Cerebellar cortex (tissue), 1 donor: Measurements from ENCODE around the gene NLGN1.

Experiments
- DNase-seq: peaks from one replicate; pipeline ENCODE4 v3.0.0-alpha.2; 2015; ENCODE audit warnings: low spot score

NLGN1 gene

DNA sequence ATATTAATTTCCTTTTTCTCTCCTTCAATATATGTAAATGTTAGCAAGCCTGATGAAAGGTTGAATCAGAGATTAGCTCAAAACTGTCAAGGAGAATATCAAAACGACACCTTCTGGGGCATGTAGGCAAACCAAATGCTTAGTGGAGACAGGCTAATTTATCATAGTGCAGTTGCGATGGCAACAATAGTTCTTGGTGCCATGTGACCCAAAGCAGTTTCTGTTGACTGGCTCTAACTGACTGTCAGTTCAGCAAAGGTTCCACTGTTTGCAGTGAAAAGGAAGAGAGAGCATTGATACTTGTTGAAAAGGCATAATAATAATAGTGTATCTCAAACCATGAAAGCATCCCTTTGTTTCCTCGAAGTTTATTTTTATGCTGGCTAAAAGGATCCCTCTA lies 513.9 kb downstream of the NLGN1 start:
- peak; percentile 56 for DNase-seq

DNA sequence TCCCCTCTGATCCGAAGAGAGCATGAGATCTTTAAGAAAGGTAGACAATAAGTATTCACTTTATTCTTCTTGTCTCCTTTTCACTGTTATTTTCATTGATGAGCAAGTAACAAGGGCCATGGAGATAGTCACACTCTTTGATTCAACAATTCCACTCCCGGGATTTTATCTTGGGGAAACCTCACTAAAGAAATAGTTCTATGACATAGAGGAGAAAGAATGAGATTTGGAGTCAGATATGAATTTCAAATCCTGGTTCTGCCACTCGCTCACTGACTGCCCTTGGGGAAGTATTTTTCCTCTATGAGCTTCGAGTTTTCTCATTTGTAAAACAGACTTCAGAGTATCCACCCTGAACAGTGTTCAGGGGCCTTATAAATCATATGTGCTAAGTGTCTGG lies 514.6 kb downstream of the NLGN1 start:
- no peak for DNase-seq

DNA sequence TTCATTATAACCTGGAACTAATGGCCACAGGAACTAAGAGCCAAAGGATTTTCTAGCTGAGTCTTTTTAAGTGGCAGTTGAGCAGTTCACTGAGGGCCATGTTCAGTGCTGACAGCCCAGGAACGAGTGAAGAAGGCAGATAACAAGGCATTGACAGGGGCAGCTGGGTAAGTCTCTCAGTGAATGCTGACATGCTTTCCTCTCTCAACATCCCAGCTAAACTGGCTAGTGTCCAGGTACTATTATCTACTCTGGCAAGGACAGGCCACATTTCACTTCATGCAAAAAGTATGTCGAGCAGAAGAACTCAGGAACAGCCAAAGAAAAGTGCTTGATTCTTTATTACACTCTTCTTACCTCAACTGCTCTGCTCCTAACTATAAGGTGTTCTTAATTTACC lies 515.9 kb downstream of the NLGN1 start:
- no peak for DNase-seq

DNA sequence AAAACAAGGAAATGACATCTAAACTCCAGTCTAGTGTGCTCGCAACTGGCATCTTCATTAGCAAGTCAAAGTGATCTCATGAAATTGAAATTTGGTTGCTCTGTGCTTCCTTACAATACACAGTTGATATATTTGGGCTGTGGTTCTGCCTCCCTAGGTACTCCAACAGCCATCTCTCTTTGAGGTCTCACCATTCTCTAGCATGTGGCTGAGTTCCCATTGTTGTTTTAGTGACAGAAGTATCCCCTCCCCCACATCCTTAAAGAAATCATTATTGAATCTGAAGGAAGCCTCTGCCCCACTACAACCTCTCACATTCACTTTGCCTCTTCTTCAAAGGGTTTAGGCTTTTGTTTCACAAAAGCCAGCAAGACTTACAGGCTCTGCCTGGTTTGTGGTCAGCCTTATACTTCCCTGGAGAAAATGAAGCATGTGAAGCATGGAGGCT lies 516.5 kb downstream of the NLGN1 start:
- no peak for DNase-seq

DNA sequence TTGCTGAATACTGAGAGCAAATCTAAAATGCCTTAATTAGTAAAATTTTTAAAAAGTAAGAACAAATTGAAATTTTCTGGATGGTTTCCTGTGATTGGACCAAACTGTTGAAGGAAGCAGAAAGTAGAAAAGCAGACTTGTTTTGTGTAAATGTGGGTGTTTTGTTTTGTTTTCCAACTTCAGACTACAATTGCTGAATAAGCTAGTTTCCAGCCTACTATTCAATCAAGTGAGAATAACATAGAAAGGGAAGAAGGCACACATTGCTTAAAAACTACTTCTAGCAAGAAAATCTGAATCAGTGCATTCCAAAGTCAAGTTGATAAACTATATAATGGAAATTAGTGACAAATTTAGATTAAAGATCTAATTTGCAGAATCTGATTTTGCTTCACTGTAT lies 519.3 kb downstream of the NLGN1 start:
- DNase-seq = no peak

DNA sequence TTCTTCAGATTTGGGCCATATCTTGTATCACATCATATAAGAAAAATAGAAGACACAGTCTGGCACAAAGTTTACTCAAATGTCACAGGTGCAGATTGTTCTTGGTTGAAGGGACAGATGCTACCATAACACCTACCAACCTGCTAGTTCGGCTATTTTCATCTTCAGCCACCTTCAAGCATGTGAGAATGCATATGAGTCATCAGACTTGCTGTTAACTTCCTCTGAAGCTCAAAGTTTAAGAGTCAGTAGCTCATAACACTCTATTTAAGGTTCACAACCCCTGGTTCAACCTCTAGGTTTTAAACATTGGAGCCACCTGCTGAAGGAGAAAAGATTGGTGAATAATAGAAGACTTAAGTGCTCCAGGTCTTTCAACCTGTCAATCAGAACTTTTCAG lies 522.8 kb downstream of the NLGN1 start:
- DNase-seq = peak; percentile 28

DNA sequence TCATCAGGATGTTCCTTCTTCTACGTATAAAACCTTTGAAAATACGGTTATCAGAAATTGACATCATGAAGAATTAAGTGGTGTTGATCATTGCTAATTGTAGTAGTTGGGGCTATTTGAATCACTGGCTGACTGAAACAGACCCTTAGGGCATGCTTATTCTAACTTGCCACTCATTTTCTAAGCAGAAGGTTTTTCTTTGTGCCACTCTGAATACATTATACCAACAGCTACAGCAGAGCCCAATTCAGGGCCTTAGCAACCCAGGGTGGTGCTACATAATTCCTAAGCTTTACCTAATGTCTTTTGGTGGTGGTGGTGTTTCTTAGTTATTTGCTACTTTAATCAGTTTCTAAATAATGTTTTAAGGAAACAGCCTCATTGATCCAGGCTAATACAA lies 524.2 kb downstream of the NLGN1 start:
- no peak for DNase-seq

DNA sequence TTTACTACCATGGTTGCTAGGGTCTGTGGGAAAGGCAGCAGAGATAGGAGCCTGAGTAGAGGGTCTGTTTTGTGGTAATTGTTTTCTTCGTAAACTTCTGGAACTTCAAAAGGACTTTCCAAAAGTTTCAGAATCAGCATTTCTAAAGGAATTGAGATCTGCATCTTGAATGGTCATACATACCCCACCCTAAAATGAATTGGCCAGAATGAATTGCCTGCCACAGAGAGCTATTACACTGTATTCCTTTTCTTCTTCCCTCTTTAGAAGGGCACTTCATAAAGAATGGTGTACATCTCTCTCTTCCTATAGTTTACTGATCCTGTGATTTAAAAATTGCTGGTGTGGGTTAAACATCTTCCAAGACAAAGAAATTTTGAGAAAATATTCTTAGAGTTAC lies 525.7 kb downstream of the NLGN1 start:
- no peak for DNase-seq

DNA sequence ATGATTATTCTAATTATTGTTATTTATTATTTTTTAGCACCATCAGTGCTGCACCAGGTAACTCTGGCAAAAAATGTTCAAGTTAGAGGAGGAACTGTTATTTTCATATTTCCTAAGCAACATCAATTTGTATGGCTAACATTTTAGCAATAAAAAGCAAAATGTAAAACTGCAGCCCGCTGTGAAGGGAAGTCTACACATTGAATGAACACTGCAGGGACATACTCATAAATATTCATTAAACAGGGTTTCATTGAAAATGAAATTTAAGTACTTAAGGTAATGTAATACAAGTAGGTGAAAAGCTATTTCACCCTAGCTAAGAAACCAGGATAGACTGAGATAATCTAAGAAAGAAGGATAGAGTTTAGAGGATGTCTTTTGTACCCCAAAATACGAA lies 532.7 kb downstream of the NLGN1 start:
- DNase-seq = no peak

DNA sequence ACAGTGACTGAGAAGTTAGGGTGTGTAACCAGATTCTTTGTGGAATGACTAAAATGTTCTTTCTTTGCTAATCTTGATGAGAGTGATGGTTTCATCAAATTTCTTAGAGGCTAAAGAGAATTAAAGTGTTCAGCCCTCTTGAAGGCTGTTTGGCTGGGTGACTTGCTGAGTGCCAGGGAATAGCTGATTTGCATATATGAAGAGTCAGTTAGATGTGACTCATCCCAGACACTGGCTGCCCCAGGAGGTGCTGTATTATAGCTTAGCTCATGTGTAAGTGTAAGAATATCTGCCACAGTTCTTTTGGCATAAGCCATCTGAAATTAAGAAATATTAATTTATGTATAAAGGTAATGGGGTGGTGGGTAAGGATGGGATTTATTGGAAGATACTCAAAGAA lies 535.1 kb downstream of the NLGN1 start:
- no peak for DNase-seq

DNA sequence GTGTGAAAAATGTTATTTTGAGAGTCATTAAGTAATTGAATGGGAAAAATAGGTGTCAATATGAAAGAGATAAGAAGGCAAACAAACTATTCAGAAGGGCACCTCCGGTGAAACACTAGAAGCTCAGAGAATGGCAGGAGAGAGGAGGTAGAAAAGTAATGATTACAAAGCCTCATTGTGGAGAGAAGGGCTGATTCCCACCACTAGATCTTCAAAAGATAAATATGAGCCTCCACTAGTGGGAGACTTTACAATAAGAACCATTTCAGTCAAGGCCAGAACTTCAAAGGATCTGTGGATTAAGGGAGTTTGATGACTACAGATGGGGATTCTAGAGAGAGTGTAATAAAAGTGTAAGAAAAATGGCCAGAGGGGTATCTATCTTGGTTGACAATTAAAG lies 535.6 kb downstream of the NLGN1 start:
- no peak for DNase-seq

DNA sequence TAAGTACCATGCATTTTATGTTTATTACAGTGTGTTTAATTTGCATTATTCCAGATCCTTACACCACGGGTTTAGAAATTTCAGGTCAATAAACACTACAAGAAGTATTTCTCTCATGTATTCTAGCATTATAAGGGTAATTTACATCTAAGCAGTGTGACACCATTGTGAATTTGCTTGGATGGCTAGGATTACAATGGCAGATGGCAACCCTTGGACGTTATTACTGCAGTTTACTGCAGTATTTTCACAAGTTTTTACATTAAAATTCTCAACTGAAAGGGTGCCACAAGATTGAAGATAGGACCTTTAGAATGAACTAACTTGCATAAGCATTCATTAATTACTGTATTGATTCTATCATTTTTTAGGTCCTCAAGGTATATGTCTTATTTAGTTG lies 538.8 kb downstream of the NLGN1 start:
- DNase-seq = no peak

DNA sequence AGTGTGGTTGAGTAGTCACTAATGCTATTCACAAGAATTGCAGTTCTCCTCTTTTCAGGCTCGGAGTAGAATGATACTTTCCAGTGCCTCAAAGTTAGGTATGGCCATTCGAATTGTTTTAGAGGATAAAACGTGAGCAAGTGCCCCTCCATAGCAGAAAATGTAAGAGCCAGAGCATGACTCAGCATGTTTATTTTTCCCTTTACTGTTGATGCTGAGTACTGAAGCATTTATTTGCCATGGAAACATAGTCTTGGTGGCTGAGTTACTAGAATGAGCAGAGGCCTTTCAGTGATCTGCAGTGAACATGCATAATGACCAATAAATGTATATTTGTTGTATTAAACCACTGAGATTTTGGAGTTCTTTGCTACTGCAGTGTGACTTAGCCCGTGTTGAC lies 540.6 kb downstream of the NLGN1 start:
- no peak for DNase-seq

DNA sequence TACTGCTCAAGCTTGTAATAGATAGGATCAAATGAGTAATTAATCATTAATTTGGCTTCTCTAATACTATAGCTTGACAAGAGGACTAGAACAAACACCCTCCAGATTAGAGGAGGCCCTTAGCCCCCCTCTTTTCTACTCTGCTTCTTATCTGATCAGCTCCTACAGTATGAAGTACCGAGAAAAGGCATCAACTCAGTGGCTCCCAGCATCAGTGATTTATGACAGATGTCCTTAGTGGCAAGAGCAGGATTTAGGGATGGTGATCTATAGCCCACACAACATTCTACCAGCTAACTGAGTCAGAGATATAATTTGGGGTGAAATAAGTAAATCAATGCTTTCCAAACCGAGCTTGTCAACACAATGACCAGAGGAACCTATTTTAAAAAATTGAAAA lies 541.1 kb downstream of the NLGN1 start:
- DNase-seq = no peak

DNA sequence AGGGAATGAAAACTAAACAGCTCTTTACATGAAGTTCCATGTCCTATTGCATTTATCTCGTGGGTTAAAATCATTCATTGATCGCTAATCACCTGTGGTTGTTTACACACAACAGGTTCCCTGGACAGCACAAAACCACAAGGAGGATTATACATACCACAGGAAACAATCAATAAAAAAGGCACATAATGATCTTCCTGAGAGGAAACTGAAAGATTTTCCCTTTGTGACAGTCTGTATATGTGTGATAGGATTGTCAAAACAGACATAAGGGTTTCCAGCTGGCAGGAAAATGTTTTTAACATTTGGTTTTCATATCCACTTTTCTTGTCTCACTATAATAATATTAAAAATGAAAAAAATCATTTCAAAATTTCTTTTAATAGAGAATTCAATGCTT lies 541.8 kb downstream of the NLGN1 start:
- no peak for DNase-seq

DNA sequence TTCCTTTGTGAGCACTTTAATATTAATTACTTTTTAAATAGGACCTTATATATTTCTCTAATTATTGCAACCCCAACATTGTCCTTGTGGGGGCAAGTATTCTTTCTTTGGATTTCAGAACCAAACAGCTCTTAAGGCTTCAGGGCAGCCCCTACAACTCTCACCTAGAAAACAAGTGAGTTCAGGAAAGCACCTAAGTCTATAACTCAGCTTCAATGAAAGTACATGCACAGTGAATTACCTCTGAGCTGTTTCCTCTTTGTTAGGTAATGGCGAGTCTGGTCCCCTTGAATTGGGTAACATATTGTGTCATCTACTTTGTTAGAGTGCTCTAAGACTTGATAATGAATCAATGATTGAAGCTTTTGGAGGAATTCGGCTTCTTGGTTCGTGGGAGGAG lies 545.7 kb downstream of the NLGN1 start:
- DNase-seq = no peak

DNA sequence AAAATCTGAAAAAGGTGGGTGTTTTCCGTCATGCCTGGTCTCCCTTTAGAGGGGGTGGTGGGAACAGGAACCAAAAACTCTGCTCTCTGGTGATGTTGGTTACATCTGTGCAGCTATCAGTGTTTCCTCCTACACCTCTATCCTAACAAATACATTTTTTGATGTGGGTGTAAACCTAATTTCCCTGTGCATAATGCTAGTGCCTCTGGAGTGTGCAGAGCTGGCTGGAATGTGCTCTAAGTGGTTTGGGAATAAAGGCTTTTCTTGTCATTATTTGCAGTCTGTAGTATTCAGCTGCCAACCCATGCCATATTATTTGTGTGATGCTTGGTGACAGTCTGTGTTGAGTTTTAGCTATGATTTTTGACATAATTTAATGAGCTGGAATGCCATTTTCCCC lies 547.6 kb downstream of the NLGN1 start:
- no peak for DNase-seq

DNA sequence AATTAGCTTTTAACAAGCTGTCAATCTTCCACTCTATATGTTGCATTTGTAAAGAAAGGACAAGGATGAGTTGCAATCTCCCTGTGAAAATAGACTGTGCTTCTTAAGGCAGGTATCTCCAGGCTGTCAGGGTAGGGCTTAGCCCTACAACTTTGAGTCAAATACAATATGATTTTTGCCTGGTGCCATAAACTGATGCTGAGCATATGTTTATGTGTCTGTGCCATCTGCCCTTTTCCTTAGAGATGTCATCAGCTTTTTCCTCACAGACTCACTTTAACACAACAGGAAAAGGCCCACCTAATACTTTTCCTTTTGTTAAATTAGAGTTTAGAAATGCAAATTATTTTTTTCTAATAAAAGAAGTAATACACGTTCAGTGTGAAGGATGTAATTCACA lies 548.3 kb downstream of the NLGN1 start:
- peak; percentile 85 for DNase-seq

DNA sequence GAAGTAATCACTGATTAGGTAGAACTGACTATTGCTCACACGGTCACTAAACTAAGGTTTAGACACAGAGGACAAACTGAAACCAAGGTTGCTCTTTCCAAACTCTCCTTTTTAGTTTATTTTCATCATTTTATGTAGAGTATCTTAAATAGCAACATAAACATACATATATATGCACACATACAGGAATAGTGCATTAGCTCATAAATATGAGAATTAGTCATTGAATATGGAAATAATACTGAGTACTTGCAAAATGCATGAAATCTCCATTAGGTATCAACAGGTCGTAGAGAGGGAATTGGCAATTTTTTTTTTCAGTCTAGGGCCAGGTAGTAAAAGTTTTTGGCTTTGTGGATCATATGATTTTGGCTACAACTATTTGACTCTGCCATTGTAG lies 557.1 kb downstream of the NLGN1 start:
- DNase-seq = no peak

DNA sequence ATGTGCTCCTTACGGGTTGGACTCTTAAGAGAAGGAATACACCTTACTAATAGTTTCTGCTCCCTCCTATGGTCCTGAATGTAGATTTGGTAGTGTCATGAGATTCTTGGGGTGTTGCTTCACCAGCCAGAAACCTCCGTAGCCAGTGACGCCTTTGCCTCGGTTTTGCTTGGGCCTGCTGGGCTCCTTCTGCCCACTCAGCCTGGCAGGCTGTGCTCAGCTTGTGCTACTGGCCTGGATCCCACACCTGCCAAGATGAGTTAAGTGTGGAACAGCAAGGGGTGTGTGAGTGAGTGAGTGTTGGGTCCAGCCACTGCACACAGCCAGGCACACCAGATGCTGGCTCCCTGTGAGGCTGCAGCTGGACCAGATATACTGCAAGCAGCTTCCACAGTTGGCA lies 560.1 kb downstream of the NLGN1 start:
- DNase-seq = peak; percentile 94

DNA sequence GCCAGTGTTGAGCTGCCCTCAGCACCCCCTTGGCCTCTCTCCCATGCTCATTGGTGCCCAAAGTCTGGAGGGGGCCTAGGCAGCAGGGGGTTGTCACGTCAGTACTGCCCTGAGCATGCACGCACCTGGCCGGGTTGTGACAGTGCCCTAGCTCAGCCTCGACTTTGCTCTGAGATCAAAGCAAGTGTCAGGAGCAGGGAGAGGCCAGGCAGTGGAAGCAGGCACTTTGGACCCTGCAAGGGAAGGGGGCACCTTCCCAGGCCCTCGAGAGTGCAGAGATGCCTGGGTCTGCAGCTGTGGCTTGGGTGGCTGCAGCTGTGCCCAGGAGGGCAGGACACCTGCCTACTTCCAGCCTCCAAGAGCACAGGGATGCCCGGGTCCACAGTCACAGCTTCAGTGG lies 561.3 kb downstream of the NLGN1 start:
- no peak for DNase-seq

DNA sequence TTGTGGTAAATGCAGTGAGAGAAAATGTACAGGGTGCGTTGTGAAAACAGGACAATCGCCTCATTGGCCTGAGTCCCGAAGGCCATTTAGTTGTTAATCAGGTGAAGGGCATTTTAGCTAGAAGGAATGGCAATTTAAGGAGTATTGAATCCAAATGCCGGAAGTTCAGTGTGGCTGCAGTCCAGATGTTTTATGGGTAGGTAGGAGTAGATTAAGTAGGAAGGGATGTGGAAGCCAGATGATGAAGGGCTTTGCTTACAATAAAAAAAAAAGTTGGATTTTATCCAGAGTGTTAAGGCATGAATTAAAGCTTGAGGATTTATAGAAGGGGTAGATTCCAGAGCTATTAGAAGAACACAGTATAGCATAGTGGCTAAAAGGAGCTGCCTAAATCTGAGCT lies 572.7 kb downstream of the NLGN1 start:
- no peak for DNase-seq

DNA sequence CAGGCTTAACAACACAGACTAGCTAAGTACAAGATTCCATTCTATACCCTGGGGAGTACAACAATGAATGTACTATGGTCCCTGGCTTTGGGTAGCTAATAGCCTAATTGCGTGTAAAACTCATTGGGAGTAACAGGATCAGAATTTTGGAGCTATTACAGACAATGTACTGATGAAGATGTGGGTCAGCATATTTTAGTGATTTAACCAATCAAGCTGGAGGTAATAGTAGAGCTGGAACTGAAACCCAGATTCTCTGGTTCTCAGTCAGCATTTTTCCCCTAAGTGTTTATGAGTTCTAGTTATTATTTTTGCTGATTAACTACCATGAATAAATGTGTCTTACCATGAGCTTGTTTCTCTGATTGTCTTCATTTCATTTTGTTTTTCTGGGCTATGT lies 578.7 kb downstream of the NLGN1 start:
- DNase-seq = no peak

DNA sequence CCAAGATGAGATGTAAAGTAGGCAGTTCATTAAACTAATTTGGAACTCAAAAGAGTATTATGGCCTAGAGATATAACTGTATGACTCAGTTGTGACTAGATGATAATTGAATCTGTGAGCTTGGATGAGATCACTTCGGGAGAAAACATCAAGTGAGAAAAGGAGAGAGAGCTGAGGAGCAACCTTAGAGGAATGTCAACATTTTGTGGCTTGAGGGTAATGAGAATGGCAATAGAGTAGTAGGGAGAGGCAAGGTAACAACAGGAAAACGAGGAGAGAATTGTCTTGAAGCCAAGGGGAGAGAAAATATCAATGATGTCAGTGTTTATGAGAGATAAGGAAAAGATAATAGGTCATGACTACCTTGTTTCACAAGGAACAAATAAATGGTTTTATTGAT lies 580.2 kb downstream of the NLGN1 start:
- DNase-seq = no peak

DNA sequence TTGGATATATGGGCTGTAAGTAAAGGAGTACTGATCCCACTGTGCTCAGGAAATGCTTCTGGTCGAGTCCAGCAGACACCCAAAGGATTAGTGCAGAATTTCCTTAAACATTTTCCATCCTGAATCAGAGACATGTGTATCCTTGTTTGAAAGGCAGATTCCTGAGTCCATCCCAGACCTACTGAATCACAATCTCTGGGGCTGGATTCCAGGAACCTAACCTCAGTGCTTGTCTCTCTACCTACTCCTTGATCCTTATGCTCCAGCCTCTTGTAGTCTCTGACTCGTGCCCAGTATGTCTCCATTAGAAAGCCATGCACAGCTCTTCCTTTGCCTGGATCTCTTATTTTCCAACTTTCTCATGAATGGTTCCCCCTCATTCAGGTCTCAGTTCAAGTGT lies 585.8 kb downstream of the NLGN1 start:
- DNase-seq = no peak
